K562 (cell line): ENCODE data around the gene WDR81. TPM values are rescaled to one million over a fixed set of nuclear protein-coding genes. Genes with fewer than 3 reads are reported as not detected.

Source experiments
- CBFB ChIP-seq: sonication (generic); formaldehyde crosslinking; IDR thresholded peaks from 2 replicates; pipeline ENCODE4 v1.4.0; 2020; ENCODE audit warnings: mild to moderate bottlenecking, missing genetic modification reagents
- CXXC5 ChIP-seq: fragments of 250-450 bp; sonication (Bioruptor Pico); IDR thresholded peaks from 2 replicates; pipeline ENCODE4 v1.8.0; 2022; ENCODE audit warnings: inconsistent platforms, mild to moderate bottlenecking, moderate library complexity
- ELF2 ChIP-seq: fragments of 250-450 bp; sonication (Bioruptor Pico); IDR thresholded peaks from 2 replicates; pipeline ENCODE4 v1.5.0; 2021; ENCODE audit warnings: mild to moderate bottlenecking
- ERF ChIP-seq: fragments of 450-650 bp; formaldehyde crosslinking; IDR thresholded peaks from 2 replicates; pipeline ENCODE4 v1.4.0; 2020; ENCODE audit warnings: mild to moderate bottlenecking, mixed read lengths
- GABPA ChIP-seq: fragments of 200-800 bp; sonication (Bioruptor generic); conservative IDR thresholded peaks from 2 replicates; pipeline ENCODE4 v1.6.1; 2016; ENCODE audit warnings: low read depth, missing genetic modification characterization, missing compliant biosample characterization
- KLF10 ChIP-seq: fragments of 250-450 bp; sonication (Bioruptor Pico); IDR thresholded peaks from 2 replicates; pipeline ENCODE4 v1.6.1; 2021; ENCODE audit warnings: matching md5 sums
- MEF2D ChIP-seq: conservative IDR thresholded peaks from 2 replicates; pipeline ENCODE4 v1.6.1; 2016; ENCODE audit warnings: low read depth, missing genetic modification characterization, missing compliant biosample characterization
- MYC ChIP-seq, 2 experiments: fragments of 250-450 bp in 1 of 2; sonication (Bioruptor Pico) in 1 of 2; IDR thresholded peaks; 2 replicates each; pipeline versions ENCODE4 v1.5.1 to v1.6.1; 2012 to 2021; ENCODE audit warnings: low read depth in 2 of 2, borderline replicate concordance in 1 of 2, improper control_type of control experiment in 1 of 2, low read length in 1 of 2, mild to moderate bottlenecking in 1 of 2, moderate library complexity in 1 of 2
- PCBP1 ChIP-seq: fragments of 200-400 bp; formaldehyde crosslinking; IDR thresholded peaks from 2 replicates; pipeline ENCODE4 v1.6.1; 2018; ENCODE audit warnings: mild to moderate bottlenecking, low read depth, low read length; ENCODE audit not compliant: poor library complexity, severe bottlenecking
- POLR2H ChIP-seq: IDR thresholded peaks from 2 replicates; pipeline ENCODE4 v1.6.1; 2016; ENCODE audit warnings: missing genetic modification characterization, low read depth, mild to moderate bottlenecking, control low read depth, missing compliant biosample characterization, moderate library complexity
- POU5F1 ChIP-seq: fragments of 150-350 bp; IDR thresholded peaks from 2 replicates; pipeline ENCODE4 v1.6.1; 2014; ENCODE audit warnings: borderline replicate concordance, low read length, low read depth, mild to moderate bottlenecking; ENCODE audit not compliant: partially characterized antibody
- RBBP5 ChIP-seq: fragments of 200-600 bp; sonication (generic); IDR thresholded peaks from 2 replicates; pipeline ENCODE4 v1.6.1; 2012; ENCODE audit warnings: borderline replicate concordance, mild to moderate bottlenecking, low read length, control low read depth, inconsistent platforms; ENCODE audit not compliant: insufficient read depth, poor library complexity, severe bottlenecking
- SIN3A ChIP-seq, 2 experiments: fragments of 150-350 bp in 1 of 2; IDR thresholded peaks; 2 replicates each; pipeline ENCODE4 v1.6.1; 2011 to 2016; ENCODE audit warnings: borderline replicate concordance in 2 of 2, low read depth in 2 of 2, low read length in 2 of 2, mild to moderate bottlenecking in 2 of 2, moderate library complexity in 2 of 2; ENCODE audit not compliant: control insufficient read depth in 1 of 2
- ZBTB7A ChIP-seq: IDR thresholded peaks from 2 replicates; pipeline ENCODE4 v1.6.1; 2011; ENCODE audit warnings: low read depth, mild to moderate bottlenecking, low read length, moderate library complexity, borderline replicate concordance; ENCODE audit not compliant: control insufficient read depth
- ZFX ChIP-seq: sonication (generic); formaldehyde crosslinking; IDR thresholded peaks from 2 replicates; pipeline ENCODE4 v1.8.0; 2022; ENCODE audit warnings: mild to moderate bottlenecking, missing genetic modification reagents, moderate library complexity
- ZNF263 ChIP-seq: sonication (generic); formaldehyde crosslinking; IDR thresholded peaks from 2 replicates; pipeline ENCODE4 v1.8.0; 2022; ENCODE audit warnings: mild to moderate bottlenecking, missing genetic modification reagents, borderline replicate concordance
- polyA plus RNA-seq, 8 experiments: library from polyadenylated mRNA; depleted of rRNA in 4 of 8; stranded (reverse) in 5 of 8; unstranded in 3 of 8; fragments of >200 nt; fragmentation: Nextera tagmentation in 2 of 8; fragmentation: Illumina TruSeq in 1 of 8; extraction: Ambion mirVana in 2 of 8; extraction: Trizol in 1 of 8; gene quantifications; 2 replicates each; pipeline versions ENCODE4 v1.2.1 to v1.2.3, GENCODE V29; 2011 to 2014; ENCODE audit warnings: inconsistent platforms in 1 of 8, missing spikeins in 1 of 8
- total RNA-seq, 7 experiments: library from RNA; depleted of rRNA in 6 of 7; stranded (reverse); fragments of >200 nt in 6 of 7; fragmentation: Illumina TruSeq in 2 of 7; extraction: Trizol in 2 of 7; gene quantifications; 2 replicates each; pipeline versions ENCODE4 v1.2.1 to v1.2.3, GENCODE V29; 2011 to 2021; ENCODE audit warnings: low replicate concordance in 1 of 7
- TF ChIP-seq, protein P1 (sequence below): fragments of 250-450 bp; sonication (Bioruptor Pico); IDR thresholded peaks from 2 replicates; pipeline ENCODE4 v1.5.0; 2021; ENCODE audit warnings: mild to moderate bottlenecking, moderate library complexity
- TF ChIP-seq, protein P2 (sequence below): sonication (generic); formaldehyde crosslinking; IDR thresholded peaks from 2 replicates; pipeline ENCODE4 v1.5.0; 2020; ENCODE audit warnings: missing genetic modification reagents
- TF ChIP-seq, protein P3 (sequence below): IDR thresholded peaks from 2 replicates; pipeline ENCODE4 v1.6.1; 2014; ENCODE audit warnings: antibody characterized with exemption
- TF ChIP-seq, protein P4 (sequence below): sonication (generic); formaldehyde crosslinking; IDR thresholded peaks from 2 replicates; pipeline ENCODE4 v1.8.0; 2022; ENCODE audit warnings: mild to moderate bottlenecking, missing genetic modification reagents

WDR81 gene
- total and polyA plus RNA-seq, 9 of the 15 experiments (the other 6 are each of a cell fraction or from before 2014, with no cell fraction given): 0.01 to 17.1 (median 3.3) TPM

DNA sequence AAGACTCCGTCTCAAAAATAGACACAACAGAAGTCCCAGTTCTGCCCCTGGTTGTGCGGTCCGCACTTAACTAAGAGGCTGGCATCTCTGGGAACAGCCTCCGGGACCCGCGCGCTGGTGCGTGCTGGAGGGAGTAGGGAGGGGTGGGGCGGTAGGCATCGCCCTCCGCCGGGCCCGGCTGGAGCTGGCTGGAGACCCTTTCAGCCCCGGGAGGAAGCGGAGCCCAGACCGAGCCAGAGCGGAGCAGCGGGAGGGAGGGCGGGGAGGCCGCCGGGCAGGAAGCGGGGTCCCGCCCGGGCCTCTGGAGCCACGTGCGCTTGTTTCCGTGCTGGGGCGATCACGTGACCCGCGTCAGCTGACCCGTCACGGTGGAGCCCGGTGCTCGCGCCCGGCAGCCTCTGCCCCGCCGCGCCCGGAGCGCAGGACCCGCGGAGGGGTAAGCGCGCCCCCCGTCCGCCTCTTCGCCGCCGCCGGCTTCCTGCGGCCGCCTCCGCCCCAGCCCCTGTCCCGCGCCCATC lies at the start of gene WDR81 (continued):
- TF ChIP-seq, protein P1, sequence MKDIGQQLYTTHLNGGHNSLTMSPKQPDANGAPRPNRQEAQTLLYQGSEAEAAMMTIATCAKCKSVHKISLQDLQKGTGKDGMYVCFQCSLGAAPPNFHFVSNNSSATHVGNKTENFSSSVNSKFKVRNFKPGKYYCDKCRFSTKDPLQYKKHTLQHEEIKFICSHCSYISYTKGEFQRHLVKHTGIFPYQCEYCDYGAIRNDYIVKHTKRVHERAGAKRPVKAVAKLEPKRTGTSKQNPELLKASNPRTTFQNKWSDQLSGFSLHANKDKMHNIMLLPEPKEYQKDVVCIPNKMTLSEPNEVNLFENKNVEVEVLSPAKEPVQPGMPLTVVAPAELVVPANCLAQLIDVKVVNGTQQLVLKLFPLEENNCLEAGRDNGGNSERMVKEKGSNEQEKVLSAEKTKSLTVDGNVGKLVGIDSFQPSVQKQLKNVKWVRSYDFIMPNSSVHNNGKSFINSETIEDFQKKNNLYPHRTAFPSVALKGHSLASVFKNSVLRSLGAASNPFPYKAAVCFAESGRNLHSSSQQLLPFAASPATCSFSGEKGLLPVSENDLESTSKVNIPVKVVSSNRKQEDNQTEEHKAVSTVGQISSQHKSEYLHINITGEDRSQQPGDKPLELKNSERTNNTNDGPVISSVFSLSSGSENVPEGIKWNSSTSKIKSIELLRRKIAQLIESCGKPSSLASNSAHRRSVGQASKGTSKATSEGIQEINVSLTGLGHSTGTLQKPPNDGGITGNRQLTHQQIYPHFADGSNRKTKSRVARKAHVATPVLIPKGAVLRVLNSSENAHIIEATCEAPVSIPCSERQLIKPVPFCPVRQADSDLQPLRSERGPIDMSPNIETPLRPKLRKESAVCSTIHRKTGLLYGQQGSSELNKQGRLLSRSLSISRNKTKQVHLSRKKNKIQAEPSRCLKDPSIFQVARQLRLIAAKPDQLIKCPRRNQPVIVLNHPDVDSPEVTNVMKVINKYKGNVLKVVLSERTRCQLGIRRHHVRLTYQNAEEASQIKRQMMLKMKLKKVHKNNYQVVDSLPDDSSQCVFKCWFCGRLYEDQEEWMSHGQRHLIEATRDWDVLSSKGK (CRISPR knock-in tag): no peak
- TF ChIP-seq PCBP1 (peak; percentile 21), ERF (CRISPR knock-in tag) (no peak), POU5F1 (no peak), MYC (IDR thresholded peaks at IDR 0.05; ENCODE audit: low read depth, low read length) (peak; percentile 90), MYC (CRISPR knock-in tag; IDR thresholded peaks at IDR 0.05; ENCODE audit: borderline replicate concordance, low read depth) (peak; percentile 19; the same call in 1 of the 2 replicates), SIN3A (IDR thresholded peaks at IDR 0.05; ENCODE audit: borderline replicate concordance in 2 of 2, control insufficient read depth in 1 of 2, low read depth in 2 of 2, low read length in 2 of 2) (peak; percentile 83 to 97; a peak in 3 of 4 replicates), ELF2 (CRISPR knock-in tag) (peak; percentile 64; the same call in 1 of the 2 replicates), ZFX (CRISPR knock-in tag) (peak; percentile 51), MEF2D (tag) (no peak), POLR2H (tag) (no peak), CXXC5 (CRISPR knock-in tag) (peak; percentile 83), RBBP5 (peak; percentile 48), ZBTB7A (peak; percentile 73; the same call in 1 of the 2 replicates), KLF10 (no peak), GABPA (peak; percentile 65), ZNF263 (CRISPR knock-in tag) (no peak), CBFB (CRISPR knock-in tag) (0 out of 2 replicates have a peak, but pooled peaks have one; percentile 4)
- TF ChIP-seq, protein P2, sequence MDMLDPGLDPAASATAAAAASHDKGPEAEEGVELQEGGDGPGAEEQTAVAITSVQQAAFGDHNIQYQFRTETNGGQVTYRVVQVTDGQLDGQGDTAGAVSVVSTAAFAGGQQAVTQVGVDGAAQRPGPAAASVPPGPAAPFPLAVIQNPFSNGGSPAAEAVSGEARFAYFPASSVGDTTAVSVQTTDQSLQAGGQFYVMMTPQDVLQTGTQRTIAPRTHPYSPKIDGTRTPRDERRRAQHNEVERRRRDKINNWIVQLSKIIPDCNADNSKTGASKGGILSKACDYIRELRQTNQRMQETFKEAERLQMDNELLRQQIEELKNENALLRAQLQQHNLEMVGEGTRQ: peak; percentile 96
- TF ChIP-seq, protein P3, sequence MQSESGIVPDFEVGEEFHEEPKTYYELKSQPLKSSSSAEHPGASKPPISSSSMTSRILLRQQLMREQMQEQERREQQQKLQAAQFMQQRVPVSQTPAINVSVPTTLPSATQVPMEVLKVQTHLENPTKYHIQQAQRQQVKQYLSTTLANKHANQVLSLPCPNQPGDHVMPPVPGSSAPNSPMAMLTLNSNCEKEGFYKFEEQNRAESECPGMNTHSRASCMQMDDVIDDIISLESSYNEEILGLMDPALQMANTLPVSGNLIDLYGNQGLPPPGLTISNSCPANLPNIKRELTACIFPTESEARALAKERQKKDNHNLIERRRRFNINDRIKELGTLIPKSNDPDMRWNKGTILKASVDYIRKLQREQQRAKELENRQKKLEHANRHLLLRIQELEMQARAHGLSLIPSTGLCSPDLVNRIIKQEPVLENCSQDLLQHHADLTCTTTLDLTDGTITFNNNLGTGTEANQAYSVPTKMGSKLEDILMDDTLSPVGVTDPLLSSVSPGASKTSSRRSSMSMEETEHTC: peak; percentile 73; the same call in 1 of the 2 replicates
- TF ChIP-seq, protein P4, sequence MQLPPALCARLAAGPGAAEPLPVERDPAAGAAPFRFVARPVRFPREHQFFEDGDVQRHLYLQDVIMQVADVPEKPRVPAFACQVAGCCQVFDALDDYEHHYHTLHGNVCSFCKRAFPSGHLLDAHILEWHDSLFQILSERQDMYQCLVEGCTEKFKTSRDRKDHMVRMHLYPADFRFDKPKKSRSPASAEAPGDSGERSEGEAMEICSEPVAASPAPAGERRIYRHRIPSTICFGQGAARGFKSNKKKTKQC (CRISPR knock-in tag): peak; percentile 73; the same call in 1 of the 2 replicates
